ENCODE measurements around the gene CNTN5.

The CNTN5 gene

GRCh38 chr11:100367892-100368291, 1347.1 kb downstream of the CNTN5 start:
- DNase-seq: no peak

DNA sequence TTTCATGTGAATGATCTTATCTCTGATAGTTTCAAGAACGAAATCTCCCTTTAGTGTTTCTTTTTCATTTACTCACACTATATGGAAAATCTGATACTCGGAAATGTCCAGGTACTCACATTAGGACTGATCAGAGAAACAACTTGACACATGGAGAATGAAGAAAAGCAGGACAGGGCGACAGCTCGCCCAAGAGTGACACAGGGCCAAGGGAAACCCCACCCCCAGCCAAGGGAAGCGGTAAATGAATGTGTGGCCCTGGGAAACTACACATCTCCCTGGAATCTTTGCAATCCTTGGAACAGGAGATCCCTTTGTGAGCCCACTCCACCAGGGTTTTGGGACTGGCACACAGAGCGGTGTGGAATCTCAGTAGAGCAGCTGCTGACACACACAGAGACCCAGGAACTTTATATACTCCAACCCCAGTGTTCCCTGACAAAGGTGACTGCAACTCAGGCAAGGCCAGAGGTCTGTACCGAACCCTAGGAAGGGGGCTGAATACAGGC, 1362.7 kb downstream of the CNTN5 start:
- no peak for DNase-seq

- DNase-seq: no peak
Observed at GRCh38 chr11:100396266-100396665, 1375.5 kb downstream of the CNTN5 start.

DNA sequence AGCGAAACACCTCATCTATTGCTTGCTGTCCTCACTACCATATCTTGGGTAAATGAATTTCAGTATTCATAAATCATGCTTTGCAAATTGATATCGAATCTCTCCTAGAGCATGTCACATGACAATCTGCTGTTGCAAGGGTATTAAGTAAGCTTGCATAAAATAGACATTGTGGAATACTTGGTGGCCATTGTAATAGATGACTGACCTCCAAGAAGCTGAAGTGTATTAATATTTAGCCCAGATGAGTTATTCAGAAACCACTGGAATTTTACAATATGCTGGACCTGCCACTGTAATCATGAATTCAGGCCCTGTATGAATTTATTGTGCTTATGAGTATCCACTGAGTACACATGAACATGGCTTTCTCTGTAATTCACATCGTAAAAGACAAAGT, 1376.7 kb downstream of the CNTN5 start:
- no peak for DNase-seq

GRCh38 chr11:100403816-100404215, 1383.1 kb downstream of the CNTN5 start:
- no peak for DNase-seq

DNA sequence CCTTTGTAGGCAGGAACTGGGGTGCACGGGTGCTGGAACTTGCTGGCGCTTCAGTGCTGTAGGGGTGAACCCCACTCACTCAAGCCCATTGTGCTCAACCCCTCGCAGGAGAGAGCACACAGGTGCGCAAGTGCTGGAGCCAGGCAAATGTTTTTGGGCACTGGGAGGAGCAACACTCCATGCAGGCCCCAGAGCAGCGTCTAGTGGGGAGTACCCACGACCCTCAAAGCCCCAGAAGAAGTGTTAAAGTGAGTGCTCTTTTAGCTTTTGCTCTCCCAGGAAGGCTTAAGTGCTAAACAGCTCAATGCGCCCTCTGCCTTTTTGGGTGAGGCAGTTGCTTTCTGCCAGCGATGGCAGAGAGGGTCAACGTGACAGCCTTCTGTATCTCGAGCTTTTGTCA, 1384.2 kb downstream of the CNTN5 start:
- DNase-seq: no peak
